AG04450 (cell line): ENCODE measurements around the gene ST8SIA6. TPM values are rescaled to one million over a fixed set of nuclear protein-coding genes. Genes with fewer than 3 reads are reported as not detected.
"Not testable (repeated sequence)": the region's sequence is repeated elsewhere in the genome, so short reads cannot be mapped to it uniquely, and the experiment has no call there.

Experiments
- CTCF ChIA-PET: fragments of 300-600, 350-600 bp; formaldehyde crosslinking; extraction: SDS; loops from one replicate; lab custom pipeline; 2022; ENCODE audit warnings: antibody characterized with exemption, inconsistent platforms; lab: Charles Lee
- POLR2A ChIA-PET: fragments of 350-600 bp; formaldehyde crosslinking; extraction: SDS; loops from one replicate; lab custom pipeline; 2021; ENCODE audit warnings: antibody characterized with exemption, inconsistent platforms; lab: Yijun Ruan, JAX
- DNase-seq: peaks from one replicate; pipeline ENCODE4 v3.0.0-alpha.2; 2011; ENCODE audit warnings: low read depth, low spot score
- H3K27ac ChIP-seq: one replicate; pipeline ENCODE4 v1.5.1; 2012; ENCODE audit warnings: low read depth, low read length, control low read depth
- H3K27me3 ChIP-seq: one replicate; pipeline ENCODE4 v1.6.0; 2012; ENCODE audit warnings: low read length; ENCODE audit not compliant: control insufficient read depth, insufficient read depth
- H3K4me3 ChIP-seq: 2 replicates; pipeline ENCODE4 v1.5.1; 2011; ENCODE audit warnings: mild to moderate bottlenecking, low read depth, low read length, control low read depth
- H3K9me3 ChIP-seq: 2 replicates; pipeline ENCODE4 v1.5.1; 2012; ENCODE audit warnings: low read length; ENCODE audit not compliant: control insufficient read depth, insufficient read depth
- CTCF ChIP-seq: IDR thresholded peaks from 2 replicates; pipeline ENCODE4 v1.5.1; 2011; ENCODE audit warnings: low read depth, low read length, control low read depth, inconsistent platforms
- polyA minus RNA-seq: library from RNA; depleted of rRNA, polyadenylated mRNA; stranded (reverse); fragments of >200 nt; gene quantifications from 2 replicates; pipeline ENCODE4 v1.2.3, GENCODE V29; 2011; rRNA and poly(A)+ RNA removed
- polyA plus RNA-seq: library from polyadenylated mRNA; depleted of rRNA; stranded (reverse); fragments of >200 nt; gene quantifications from 2 replicates; pipeline ENCODE4 v1.2.3, GENCODE V29; 2011; rRNA removed

ST8SIA6 gene
- polyA plus RNA-seq (0.10 TPM in 1 of 2 replicates, not detected in the other), polyA minus RNA-seq (not detected in 2 replicates)

- no peak within 1 kb of the TSS for H3K27ac ChIP-seq
- peaks cover 15% of the 10 kb centered on the region for H3K27me3 ChIP-seq
- peak within 1 kb of the TSS; percentile 57 for H3K4me3 ChIP-seq
- ChIA-PET CTCF (no interaction called here), POLR2A (no interaction called here)
- TF ChIP-seq CTCF: no peak
- H3K9me3 ChIP-seq: peaks cover 5% of the 10 kb centered on the region
- no peak for DNase-seq
These were observed at the start of gene ST8SIA6 for GRCh38 chr10:17454161-17455014. ST8SIA6 (minus strand) TSS chr10:17454595; CDS start chr10:17454255, 340 bp downstream.

GRCh38 chr10:17503795-17504194 is 49.4 kb upstream of the ST8SIA6 start:
- no peak overlapping the region for H3K27ac ChIP-seq
- DNase-seq: no peak
- no peak for TF ChIP-seq CTCF
- CTCF ChIA-PET: no interaction called here
- POLR2A ChIA-PET: no interaction called here
- H3K9me3 ChIP-seq: no peaks in the 10 kb centered on the region
- no peaks in the 10 kb centered on the region for H3K27me3 ChIP-seq
- no peak overlapping the region for H3K4me3 ChIP-seq

GRCh38 chr10:17502814-17503213 is 48.4 kb upstream of the ST8SIA6 start:
- DNase-seq: no peak
- no peak for TF ChIP-seq CTCF
- POLR2A ChIA-PET: no interaction called here
- no peak overlapping the region for H3K4me3 ChIP-seq
- CTCF ChIA-PET: interaction anchor here (0.6 kb wide), 1 partner anchor 23 kb away, joined by 3 read pairs; no protein-coding TSS in a partner anchor
- no peak overlapping the region for H3K27ac ChIP-seq
- H3K27me3 ChIP-seq: no peaks in the 10 kb centered on the region
- H3K9me3 ChIP-seq: no peaks in the 10 kb centered on the region

GRCh38 chr10:17499014-17499413 is 44.6 kb upstream of the ST8SIA6 start:
- H3K27ac ChIP-seq, DNase-seq, H3K4me3 ChIP-seq, CTCF ChIA-PET, H3K9me3 ChIP-seq, H3K27me3 ChIP-seq: not testable (repeated sequence)
- POLR2A ChIA-PET: interaction anchor here (0.7 kb wide), 1 partner anchor 269 kb away, joined by 5 read pairs; no protein-coding TSS in a partner anchor

GRCh38 chr10:17497446-17498030 is 43.1 kb upstream of the ST8SIA6 start:
- ChIA-PET CTCF (no interaction called here), POLR2A (no interaction called here)
- no peak for DNase-seq

More at GRCh38 chr10:17497446-17498030, 43.1 kb upstream of the ST8SIA6 start:
- TF ChIP-seq CTCF: no peak
- Histone ChIP-seq H3K4me3 (no peak overlapping the region), H3K27ac (no peak overlapping the region), H3K9me3 (no peaks in the 10 kb centered on the region), H3K27me3 (no peaks in the 10 kb centered on the region)
